Measurements from ENCODE around the gene COLEC12. TPM values are rescaled to one million over a fixed set of nuclear protein-coding genes. Genes with fewer than 3 reads are reported as not detected.

Gene COLEC12
- polyA plus RNA-seq, 3 donors: 0.21 to 0.47 (median 0.35) TPM

DNA sequence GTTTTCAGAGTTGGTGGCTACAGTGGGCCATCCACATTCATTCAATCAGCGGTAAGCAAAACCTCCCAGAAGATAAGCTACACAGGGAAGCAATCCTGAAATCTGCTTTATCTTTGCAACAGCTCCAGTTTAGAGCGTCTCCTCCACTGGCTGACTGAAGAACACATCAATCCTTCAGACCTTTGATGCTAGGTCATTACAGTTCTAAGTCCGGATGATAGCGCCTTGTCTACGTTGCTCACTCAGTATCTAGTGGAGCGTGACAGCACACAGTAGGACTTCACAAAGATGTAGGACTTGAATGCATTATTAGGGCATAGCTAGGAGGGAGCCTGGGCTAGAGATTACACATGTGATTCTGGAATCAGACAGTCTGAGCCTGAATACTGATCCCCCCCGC lies 5.0 kb downstream of the COLEC12 start:
- Histone ChIP-seq H3K9ac (ENCODE audit: insufficient read depth, low read length, poor library complexity, severe bottlenecking) (no peak overlapping the region), H3K27me3 (ENCODE audit: control insufficient read depth in 2 of 2, insufficient read depth in 2 of 2, low read length in 2 of 2) (peaks cover 17 to 31% of the 10 kb centered on the region in 2 donors), H2AFZ (ENCODE audit: insufficient read depth, low read depth, low read length, poor library complexity, severe bottlenecking) (no peak overlapping the region), H3K4me3 (replicated peaks in 1 of 3; ENCODE audit: low read depth in 2 of 3, low read length in 3 of 3) (no peak overlapping the region), H3K4me1 (ENCODE audit: control insufficient read depth in 1 of 2, insufficient read depth in 2 of 2, low read length in 2 of 2) (peaks cover 26 to 32% of the 10 kb centered on the region in 2 donors), H3K9me3 (replicated peaks in 1 of 2; ENCODE audit: control insufficient read depth in 1 of 2, insufficient read depth in 1 of 2, low read length in 2 of 2) (peaks cover 0 to 8% of the 10 kb centered on the region in 2 donors), H3K36me3 (replicated peaks in 1 of 2; ENCODE audit: control insufficient read depth in 1 of 2, insufficient read depth in 2 of 2, low read length in 2 of 2) (no peaks in the 10 kb centered on the region), H3K79me2 (ENCODE audit: insufficient read depth, low read length) (no peaks in the 10 kb centered on the region), H4K20me1 (ENCODE audit: insufficient read depth, low read length) (no peaks in the 10 kb centered on the region), H3K4me2 (replicated peaks; ENCODE audit: extremely low read depth, low read length, poor library complexity, severe bottlenecking) (no peak overlapping the region), H3K27ac (ENCODE audit: low read depth in 1 of 2, low read length in 2 of 2) (no peak overlapping the region)
- H3K36me3 Mint-ChIP-seq: peaks cover 3 to 4% of the 10 kb centered on the region in 2 donors
- peaks cover 26% of the 10 kb centered on the region for H3K4me1 Mint-ChIP-seq
- H3K4me3 Mint-ChIP-seq: no peak overlapping the region
- intact Hi-C loops (cut with micrococcal nuclease): loop anchor here in 1 of 2 donors (5.0 to 10.0 kb wide), 3 partner anchors 33 to 221 kb away; no protein-coding TSS in a partner anchor
- peak overlapping the region in 1 of 7 donors; percentile 33 for H3K27ac Mint-ChIP-seq
- 97% methylated on average over 4 of the region's 7 CpGs for WGBS (ENCODE audit: insufficient coverage)
- no peak for DNase-seq
- H3K9me3 Mint-ChIP-seq: peaks cover 0 to 9% (median 4%) of the 10 kb centered on the region in 7 donors
- H3K27me3 Mint-ChIP-seq (ENCODE audit: low read depth in 3 of 3): peaks cover 26 to 28% (median 28%) of the 10 kb centered on the region in 3 donors
- TF ChIP-seq, protein P1, sequence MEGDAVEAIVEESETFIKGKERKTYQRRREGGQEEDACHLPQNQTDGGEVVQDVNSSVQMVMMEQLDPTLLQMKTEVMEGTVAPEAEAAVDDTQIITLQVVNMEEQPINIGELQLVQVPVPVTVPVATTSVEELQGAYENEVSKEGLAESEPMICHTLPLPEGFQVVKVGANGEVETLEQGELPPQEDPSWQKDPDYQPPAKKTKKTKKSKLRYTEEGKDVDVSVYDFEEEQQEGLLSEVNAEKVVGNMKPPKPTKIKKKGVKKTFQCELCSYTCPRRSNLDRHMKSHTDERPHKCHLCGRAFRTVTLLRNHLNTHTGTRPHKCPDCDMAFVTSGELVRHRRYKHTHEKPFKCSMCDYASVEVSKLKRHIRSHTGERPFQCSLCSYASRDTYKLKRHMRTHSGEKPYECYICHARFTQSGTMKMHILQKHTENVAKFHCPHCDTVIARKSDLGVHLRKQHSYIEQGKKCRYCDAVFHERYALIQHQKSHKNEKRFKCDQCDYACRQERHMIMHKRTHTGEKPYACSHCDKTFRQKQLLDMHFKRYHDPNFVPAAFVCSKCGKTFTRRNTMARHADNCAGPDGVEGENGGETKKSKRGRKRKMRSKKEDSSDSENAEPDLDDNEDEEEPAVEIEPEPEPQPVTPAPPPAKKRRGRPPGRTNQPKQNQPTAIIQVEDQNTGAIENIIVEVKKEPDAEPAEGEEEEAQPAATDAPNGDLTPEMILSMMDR (IDR thresholded peaks at IDR 0.05): no peak

DNA sequence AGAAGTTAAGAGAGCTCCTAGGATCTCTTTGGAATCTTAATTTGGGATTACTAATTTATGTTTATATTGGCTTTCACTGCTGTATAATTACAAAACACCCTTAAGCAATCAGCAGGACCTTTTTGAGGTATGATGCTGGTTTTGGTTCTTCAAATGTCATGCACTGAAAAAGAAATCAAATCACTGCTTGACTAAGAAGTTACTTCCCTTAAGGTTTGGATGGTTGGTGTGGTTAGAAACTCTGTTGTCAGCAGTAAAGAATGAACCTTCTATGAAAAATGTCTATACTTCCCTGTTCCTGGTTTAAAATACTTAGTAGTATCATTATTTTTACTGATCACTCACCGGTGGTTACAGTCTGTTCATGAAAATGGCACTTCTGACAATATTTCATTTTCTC lies 5.5 kb downstream of the COLEC12 start:
- Mint-ChIP-seq H3K27ac (peak overlapping the region in 2 of 7 donors; percentile 33 to 53), H3K4me3 (no peak overlapping the region), H3K36me3 (peaks cover 3 to 4% of the 10 kb centered on the region in 2 donors), H3K4me1 (peaks cover 25% of the 10 kb centered on the region), H3K9me3 (peaks cover 0 to 9% (median 4%) of the 10 kb centered on the region in 7 donors), H3K27me3 (ENCODE audit: low read depth in 3 of 3) (peaks cover 24 to 27% (median 25%) of the 10 kb centered on the region in 3 donors)
- H4K20me1 ChIP-seq (ENCODE audit: insufficient read depth, low read length): no peaks in the 10 kb centered on the region
- no peaks in the 10 kb centered on the region for H3K36me3 ChIP-seq (replicated peaks in 1 of 2; ENCODE audit: control insufficient read depth in 1 of 2, insufficient read depth in 2 of 2, low read length in 2 of 2)
- DNase-seq: peak in 2 of 3 donors; percentile 30 to 37
- no peak overlapping the region for H2AFZ ChIP-seq (ENCODE audit: insufficient read depth, low read depth, low read length, poor library complexity, severe bottlenecking)
- H3K4me3 ChIP-seq (replicated peaks in 1 of 3; ENCODE audit: low read depth in 2 of 3, low read length in 3 of 3): no peak overlapping the region
- peaks cover 0 to 8% of the 10 kb centered on the region in 2 donors for H3K9me3 ChIP-seq (replicated peaks in 1 of 2; ENCODE audit: control insufficient read depth in 1 of 2, insufficient read depth in 1 of 2, low read length in 2 of 2)
- H3K27ac ChIP-seq (ENCODE audit: low read depth in 1 of 2, low read length in 2 of 2): no peak overlapping the region
- WGBS (ENCODE audit: insufficient coverage): 100% methylated on average over 1 of the region's 1 CpG
- intact Hi-C loops (cut with micrococcal nuclease): loop anchor here in 1 of 2 donors (5.0 to 10.0 kb wide), 3 partner anchors 33 to 220 kb away; no protein-coding TSS in a partner anchor
- no peak overlapping the region for H3K4me2 ChIP-seq (replicated peaks; ENCODE audit: extremely low read depth, low read length, poor library complexity, severe bottlenecking)
- H3K79me2 ChIP-seq (ENCODE audit: insufficient read depth, low read length): no peaks in the 10 kb centered on the region
- H3K9ac ChIP-seq (ENCODE audit: insufficient read depth, low read length, poor library complexity, severe bottlenecking): no peak overlapping the region
- H3K4me1 ChIP-seq (ENCODE audit: control insufficient read depth in 1 of 2, insufficient read depth in 2 of 2, low read length in 2 of 2): peaks cover 25 to 28% of the 10 kb centered on the region in 2 donors
- H3K27me3 ChIP-seq (ENCODE audit: control insufficient read depth in 2 of 2, insufficient read depth in 2 of 2, low read length in 2 of 2): peaks cover 17 to 30% of the 10 kb centered on the region in 2 donors
- TF ChIP-seq, protein P1 (IDR thresholded peaks at IDR 0.05): no peak

Measured in CD14-positive monocyte (primary cell).